GM19467 (cell line): Measurements from ENCODE around the gene GALNT2.

Experiments
- ATAC-seq: cut with Tn5 transposase; IDR thresholded peaks from one replicate; pipeline ENCODE4 v1.9.1; 2021; ENCODE audit warnings: mild to moderate bottlenecking, moderate library complexity; ENCODE audit not compliant: unreplicated experiment

Gene GALNT2

DNA sequence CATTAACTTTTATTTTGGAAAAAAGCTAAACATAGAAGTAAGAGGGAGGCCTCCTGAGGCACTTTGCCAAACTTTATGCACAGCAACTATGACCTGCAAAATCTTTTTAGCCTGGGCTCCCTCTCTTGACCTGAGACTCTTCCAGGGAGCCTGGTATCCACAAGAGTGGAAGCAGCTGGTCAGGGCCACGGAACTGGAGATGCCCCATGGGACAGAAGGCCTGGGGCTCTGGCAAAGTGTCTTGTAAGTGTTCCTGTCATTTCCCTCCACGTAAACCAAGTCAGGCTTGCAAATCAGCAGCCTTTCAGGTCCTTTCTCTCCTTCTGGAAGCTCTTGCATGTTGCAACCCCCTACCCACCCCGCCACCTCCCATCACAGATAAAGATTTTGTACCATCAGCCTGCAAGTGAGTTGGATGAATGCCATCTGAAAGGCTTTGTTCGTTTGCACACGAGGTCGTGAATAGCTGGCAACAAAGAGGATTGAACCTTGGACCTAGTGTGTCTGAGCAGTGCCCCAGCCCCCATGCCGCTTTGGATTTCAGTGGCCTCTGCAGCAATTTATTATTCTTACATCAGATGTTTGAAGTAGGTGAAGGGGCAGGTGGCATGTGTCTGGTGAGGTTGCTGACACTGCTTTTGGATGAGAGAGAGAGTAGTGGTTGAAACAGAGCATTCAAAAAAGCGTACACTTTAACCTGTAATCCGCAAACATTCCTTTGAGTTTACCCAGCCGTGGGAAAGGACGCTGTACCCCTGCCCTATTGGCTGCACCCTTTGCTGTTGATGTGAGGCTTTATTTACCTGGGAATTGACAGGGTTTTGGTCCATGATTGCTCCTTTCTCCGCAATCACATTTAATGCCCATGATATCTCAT lies 91.6 kb downstream of the GALNT2 start:
- ATAC-seq, result no peak

DNA sequence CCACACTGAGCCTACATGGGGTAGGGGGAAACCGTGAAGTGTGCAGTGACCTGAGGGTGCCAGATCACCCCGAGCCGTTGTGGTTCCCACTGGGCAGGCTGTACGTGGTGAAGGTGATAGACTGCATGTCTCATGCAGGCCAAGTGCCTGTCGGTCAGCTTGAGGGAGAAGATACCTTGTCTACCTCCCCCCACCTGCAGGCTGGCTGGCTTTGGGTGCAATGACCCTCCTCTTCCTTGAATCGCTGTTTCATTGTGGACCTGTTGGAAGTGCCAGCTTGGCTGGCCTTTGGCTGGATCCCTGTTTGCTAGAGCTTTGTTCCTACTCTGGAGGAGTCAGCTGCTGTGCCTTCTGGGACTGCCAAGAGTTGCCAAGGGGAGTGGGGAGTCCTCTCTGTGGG lies 92.5 kb downstream of the GALNT2 start:
- no peak for ATAC-seq

DNA sequence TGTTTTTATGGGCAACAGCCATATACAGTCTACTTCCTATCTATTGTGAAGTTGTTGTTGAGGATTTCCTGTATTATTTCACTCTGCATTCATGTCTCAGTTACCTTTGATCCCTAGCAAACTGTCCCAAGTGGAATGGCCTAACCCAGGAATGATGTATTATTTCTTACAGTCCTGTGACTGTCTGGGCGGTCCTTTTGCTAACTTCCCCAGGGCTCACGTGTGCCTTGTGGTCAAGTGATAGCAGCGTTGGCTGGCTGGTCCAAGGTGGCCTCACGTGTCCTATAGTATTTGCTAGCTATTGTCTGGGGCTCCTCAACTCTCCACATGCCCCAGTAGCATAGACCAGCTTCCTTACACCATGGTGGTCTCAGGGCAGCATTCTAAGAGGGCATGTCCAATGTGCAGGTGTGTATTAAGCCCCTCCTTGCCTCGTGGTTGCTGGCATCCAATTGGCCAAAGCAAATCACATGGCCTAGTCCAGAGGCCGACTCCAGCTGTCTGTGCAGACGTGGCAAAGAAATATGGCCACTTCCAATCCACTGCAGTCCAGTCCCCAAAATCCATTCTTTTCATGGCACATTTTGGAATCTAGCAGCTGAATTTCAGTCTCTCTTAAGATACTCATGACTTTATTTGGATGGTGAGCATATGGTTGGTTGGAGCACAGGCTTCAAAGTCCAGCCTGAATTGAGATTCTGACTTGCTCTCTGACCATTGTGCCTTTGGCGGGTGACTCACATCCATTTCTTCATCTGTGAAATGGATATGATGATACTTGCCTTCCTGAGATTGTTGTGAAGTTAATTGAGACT lies 94.1 kb downstream of the GALNT2 start:
- ATAC-seq, result no peak

DNA sequence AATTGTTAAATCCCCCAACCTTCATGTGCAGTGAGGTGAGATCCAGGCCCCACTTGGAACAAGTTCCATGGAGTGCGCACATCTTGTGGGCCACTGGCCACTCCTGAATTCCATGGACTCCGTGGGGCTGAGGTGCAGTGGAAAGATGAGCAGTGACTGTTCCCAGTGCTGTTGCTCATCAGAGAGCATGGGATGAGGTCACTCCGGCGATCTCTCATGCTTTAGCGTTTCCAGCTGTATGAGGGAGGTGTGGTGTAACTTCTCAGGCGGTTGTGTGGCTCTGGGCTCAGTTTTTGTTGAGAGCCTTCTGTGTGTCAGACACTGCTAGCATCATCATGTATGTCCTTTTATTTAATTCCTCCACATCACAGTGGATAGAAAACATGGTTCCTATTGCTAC lies 96.2 kb downstream of the GALNT2 start:
- ATAC-seq, result no peak

DNA sequence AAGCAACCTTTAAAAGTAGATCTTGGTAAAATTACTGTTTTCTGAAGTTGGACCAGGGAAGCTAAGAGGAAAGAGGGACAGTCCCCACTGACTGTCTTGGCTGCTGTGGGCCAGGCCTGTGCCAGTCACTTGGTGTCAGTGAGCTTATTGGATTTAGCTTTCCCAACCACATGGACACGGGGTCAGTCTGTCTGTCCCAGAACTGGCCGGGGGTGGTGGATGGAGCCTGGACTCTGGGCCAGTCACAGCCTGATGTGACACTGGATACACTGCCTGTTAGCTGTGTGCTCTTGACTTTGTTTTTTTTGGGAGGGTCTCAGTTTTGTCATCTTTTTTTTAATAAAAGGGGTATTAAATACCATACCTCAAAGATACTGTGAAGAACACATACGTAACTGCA lies 96.7 kb downstream of the GALNT2 start:
- ATAC-seq, result no peak

DNA sequence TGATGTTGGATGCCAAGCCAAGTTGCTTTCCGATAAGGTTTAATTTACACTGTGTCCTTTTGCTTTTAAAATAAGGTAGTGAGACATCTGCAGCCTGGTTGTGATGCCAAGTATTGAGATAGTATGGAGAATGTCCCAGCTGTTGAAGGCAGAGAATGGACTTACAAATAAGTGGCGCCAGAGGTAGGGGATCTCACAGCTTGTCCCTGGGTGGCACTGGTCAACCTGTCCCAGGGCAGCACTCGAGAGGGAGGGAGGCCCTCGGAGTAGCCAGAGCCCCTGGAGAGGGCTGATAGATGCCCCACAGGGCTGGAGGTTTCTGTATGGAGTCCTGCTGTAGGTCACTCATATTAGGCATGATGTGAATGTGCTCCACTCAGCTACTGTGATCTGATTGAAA lies 98.5 kb downstream of the GALNT2 start:
- ATAC-seq, result no peak

DNA sequence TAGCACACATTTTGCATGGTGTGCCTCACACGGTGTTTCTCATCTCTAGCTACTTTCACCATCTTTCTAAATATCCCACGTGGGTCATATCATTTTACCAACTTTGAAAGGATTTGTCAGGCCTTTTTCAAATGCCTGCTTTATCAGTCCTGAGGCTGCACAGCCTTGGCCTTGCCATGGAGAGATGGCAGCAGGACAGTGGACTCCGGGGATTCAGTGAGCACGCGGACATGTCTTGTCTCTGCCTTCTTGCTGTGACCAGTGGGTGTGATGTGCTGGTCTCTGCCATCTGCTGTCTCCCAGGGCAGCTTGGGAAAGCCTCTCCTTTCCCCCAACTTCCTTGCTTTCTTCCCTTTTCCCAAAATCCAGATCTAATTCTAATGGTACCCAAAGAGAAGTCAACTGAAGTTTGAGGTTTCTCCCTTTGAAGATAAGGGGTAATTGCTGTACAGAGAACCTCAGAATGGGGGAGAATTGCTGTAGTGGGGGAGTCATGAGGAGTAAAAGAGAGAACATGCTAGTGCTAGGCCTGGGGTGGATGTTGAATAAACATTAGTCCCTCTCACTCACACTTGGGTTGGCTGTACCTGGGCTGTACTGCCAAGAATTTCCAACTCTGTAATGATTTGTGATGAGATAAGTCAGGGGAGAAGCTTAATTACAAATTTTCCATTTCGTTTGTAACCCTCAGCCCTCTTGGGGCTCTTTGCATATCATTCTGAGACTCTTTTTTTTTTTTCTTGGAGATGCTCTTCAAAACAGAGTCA lies 99.5 kb downstream of the GALNT2 start:
- no peak for ATAC-seq

DNA sequence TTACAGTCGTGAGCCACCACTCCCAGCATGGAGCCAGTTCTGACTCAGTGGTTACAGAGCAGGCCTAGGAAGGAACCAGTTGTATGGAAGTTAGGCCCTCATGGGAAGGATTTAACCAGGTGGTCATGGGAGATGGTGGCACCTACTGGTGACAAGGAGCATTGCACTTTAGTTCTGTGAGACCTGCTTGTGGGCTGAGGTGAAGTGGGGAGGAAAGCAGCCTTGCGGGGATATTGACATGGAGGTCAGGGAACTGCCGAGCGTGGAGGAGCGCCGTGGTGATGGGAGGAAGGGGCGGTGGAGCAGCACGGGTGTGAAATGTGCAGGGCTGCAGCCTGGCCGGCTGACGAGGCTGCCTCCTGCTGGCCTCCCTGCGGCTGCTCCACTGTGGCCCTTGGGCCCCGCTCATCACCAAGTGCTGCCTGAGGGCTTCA lies 100.4 kb downstream of the GALNT2 start:
- ATAC-seq, result no peak

DNA sequence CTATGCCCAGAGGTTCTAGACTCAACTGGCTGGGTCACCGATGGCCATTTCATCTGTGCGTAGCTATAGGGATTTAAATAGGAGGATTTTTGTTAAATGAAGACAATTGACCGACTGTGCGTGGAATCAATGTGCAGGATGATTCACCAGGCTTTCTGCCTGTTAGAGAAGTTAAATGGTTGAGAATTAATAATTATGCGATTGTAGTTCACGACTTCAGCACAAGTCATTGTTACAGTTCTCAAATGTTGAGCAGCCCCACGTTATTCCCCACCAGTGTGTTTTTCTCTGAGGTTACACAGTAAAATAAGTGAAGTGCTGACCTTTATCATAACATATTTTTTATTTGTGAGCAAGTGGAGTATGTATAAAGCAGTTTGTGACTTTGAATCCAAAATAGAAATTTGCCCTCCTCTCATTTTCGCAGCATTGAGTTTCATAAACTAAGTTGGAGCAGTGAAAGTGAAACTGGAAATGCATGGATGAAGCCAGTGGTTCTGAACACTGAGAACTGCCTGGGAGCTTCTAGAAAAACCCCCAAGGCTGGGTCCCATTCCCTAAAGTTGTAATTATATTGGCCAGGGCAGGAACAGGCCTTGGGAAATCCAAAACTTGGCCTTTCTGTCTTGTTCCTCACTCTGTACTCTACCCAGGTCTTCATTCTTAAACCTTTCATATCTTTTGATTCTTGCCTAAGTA lies 102.6 kb downstream of the GALNT2 start:
- ATAC-seq, result no peak

DNA sequence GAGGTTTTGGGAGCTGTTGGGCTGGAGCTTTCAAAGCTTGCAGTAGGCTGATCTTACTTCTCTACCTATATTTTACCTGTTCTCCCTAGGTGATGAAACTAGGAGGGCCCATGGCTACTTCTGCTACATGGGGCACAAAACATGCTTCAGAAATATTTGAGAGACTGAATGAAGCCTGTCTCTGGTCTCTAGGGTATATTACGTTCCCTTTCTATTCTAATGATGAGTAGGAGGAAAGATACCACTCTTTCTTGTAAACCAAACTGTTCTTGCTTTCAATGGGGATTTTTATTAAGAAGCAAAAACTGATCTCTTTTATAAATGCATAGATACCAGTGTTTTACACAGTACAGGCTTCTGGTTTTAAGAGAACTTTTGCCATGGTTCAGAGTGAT lies 103.1 kb downstream of the GALNT2 start:
- no peak for ATAC-seq

DNA sequence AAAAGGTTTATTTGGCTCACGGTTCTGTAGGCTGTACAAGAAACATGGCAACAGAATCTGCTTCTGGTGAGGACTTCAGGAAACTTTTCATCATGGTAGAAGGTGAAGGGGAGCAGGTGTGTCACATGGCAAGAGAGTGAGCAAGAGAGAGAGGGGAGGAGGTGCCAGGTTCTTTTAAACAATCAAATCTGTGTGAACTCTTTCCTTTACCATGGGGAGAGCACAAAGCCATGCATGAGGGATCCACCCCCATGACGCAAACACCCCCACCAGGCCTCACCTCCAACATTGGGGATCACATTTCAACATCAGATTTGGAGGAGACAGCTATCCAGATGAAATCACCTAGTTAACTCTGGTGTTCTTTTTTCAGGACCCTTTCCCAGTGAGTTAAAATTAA lies 103.6 kb downstream of the GALNT2 start:
- no peak for ATAC-seq

DNA sequence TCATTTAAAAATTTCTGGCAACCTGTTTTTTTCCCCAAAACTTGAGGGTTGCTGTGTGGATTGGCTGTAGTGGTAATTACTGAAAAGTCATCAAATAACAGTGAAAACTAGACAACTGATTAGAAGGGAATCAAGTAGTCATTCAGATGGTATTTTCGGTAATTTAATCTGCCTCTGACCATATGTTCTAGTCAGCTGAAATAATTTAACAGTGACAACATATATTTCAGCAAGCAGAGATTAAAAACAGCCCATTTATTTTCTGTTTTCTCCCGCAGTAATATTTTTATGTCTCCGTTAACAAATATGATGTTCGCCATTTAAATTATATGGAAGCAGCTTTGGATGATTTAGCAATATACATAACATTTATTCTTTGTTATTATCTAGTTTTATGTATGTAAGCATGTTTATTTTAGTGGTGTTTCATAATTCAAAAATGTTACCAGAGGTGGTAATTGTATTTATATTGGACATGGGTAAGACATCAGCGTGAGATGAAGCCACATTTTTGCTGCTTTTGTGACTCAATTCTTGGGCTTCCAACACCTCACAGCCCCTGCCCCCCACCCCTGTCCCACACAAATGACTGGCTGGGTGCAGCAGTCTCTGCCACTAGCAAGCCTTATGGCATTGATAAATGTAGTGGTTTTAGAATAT lies 104.4 kb downstream of the GALNT2 start:
- ATAC-seq, result no peak

DNA sequence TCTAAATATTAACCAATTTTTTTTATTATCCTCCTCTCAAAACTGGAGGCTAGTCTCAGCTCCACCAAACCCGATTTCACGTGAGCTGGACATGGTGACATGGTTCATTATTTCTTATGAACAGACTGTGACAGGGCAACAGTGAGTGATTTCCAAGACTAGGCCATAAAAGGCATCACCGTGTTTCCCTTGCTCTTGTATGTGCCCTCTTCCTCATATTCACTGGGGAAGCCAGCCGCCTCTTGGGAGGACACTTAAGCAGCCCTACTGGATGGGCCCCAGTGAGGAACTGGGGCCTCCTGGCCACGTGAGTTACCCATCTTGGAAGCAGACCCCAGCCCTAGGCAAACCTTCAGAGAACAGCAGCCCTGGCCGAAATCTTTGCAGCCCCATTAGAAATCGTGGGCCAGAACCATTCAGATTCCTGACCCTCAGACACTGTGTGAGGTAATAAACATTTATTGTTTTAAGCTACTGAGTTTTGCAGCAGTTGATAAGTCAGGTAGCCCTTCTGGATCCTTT lies 105.0 kb downstream of the GALNT2 start:
- no peak for ATAC-seq

DNA sequence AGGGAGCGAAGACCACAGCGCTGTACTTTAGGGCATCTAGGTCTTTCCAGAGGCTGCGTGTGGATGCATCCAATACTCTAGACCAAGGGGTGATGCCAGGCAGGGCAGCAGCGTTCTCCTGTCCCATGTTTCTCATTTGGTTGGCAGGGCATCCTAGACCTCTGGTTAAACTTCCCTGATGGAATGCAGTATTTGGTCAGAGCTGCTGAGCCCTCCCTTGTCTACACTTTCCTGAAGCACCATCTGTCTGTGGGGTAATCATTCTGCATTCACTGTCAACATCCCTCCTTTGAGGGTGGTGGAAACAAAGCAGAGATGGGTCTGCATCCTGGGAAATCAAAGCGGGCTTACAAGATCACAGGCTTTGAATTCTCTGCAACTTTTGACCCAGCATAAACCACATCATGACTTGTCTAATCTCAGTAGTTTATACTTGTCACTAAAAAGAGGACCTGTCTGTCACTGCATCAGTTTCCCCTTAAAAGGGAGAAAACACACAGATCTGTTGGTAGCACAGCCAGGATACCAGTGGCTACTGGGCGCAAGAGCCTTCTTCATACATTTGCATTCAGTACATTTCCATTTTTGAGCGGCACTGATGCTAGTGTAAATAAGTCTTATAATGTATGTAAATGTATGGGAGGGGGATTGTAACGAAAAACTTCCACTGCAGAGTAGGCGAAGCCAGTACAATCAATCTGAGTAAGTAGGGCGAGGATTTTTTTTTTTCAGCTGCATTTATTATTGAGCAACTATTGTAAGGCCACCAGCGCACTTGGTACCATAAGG lies 106.3 kb downstream of the GALNT2 start:
- no peak for ATAC-seq

DNA sequence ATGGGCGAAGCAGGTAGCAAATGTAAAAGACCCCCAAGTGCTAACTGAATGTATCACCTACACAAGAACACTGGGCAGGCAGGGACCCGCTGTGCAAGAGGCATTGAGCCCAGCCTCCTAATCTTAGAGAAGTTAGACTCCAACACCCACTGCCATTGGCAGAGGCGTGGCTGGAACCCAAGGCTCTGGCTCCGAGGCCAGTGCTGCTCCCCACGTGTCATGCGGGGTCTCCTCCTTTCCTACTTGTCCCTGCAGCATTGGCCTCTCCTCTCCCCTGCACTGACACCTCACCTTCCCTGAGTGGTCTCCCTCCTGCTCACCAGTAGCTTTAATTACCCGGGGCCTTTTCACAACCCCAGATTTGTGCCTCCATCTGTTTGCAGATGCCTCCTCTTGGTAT lies 107.0 kb downstream of the GALNT2 start:
- ATAC-seq, result no peak

DNA sequence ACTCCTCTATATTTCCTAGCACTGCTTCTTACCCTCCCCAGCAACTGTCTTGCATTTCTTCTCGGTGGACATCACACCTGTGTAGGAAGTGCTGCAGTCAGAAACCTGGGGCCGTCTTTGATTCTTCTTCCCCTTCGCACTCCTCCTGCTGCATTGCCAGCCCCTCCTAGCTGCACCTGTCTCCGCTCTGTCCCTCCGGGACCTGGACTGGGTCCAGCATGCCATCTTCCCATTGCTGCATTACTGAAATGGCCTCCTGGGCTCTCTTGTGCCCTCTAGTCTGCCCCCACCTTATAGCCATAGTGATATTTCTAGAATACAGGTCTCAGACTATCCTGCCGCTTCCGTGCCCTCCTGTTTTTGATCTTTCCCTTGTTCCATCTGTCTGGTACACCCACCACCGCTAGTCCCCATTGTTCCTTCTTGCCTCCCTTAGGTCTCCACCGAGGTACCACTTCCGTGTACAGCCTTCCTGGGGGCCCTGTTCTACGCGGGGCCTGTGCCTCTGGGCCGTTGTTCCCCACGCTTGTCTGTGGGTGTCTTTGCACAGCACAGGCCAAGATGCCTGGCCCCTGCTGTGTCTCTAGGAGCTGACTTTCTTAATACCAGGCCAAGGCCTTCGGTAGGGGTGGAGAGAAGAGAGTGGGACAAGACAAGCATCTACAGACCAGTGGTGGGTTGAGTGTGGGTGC lies 107.6 kb downstream of the GALNT2 start:
- no peak for ATAC-seq

DNA sequence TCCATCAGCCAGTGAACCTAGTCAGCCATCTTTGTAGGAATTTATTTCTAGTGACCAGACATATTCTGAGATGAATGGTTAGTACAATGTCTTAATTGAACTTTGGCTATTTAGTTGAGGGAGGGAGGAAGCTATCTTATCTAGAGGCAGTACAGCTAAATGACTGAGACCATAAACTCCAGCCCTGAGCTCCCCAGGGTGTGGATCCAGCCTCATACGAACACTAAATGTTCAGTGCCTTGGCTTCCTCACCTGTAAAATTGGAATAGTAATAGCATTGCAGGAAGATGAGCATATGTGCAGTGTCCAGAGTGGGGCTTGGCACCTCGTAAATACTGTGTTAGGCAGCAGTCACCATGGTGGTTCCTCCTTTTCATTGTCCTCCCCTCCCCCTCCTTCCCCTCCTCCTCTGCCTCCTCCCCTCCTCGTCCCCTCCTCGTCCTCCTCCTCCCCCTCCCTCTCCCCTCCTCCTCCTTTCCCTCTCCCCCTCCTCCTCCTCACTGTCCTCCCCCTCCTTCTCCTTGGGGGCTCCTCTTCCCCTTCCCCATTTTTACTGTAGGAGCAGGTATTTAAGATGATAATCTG lies 108.2 kb downstream of the GALNT2 start:
- ATAC-seq, result no peak

DNA sequence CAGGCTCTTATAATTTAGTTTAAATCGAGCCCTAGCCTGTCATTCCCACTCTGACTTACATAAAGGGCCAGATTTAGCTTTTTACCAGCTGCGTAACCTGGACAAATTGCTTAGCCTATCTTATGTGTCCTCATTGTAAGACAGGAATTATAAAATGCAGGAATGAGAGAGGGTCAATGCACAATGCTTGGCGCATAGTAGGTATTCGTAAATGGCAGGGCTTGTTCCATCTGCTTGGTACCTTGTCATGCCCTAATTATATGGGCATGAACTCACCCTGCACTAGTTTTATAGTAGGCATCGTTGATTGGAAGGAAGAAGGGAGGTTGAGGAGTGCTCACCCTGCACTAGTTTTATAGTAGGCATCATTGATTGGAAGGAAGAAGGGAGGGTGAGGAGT lies 108.8 kb downstream of the GALNT2 start:
- ATAC-seq, result no peak
